Activated T-helper 1 cell treated with anti-CD3 and anti-CD28 coated beads, Interleukin-12 subunit alpha, Interleukin-12 subunit beta, Interleukin-2, Interleukin-4 antibody, amounts not matched to agents 30 ng/mL and 10 ng/mL and 1 ng/mL, durations not matched to agents 14 hours and 24 hours and 36 hours (primary cell): ENCODE measurements around the gene MYLIP. TPM values are rescaled to one million over a fixed set of nuclear protein-coding genes. Genes with fewer than 3 reads are reported as not detected.

ENCODE experiments used
- DNase-seq: peaks from one replicate; pipeline ENCODE4 v3.0.0; 2021; ENCODE audit warnings: low spot score
- H3K27ac Mint-ChIP-seq: one replicate; pipeline ENCODE4 v1.8.0; 2021; ENCODE audit warnings: mild to moderate bottlenecking, mixed read lengths
- H3K27me3 Mint-ChIP-seq: one replicate; pipeline ENCODE4 v1.8.0; 2022; ENCODE audit warnings: mild to moderate bottlenecking, moderate library complexity, mixed read lengths; ENCODE audit not compliant: insufficient read depth
- H3K36me3 Mint-ChIP-seq: one replicate; pipeline ENCODE4 v1.8.0; 2021; ENCODE audit warnings: low read depth, mixed read lengths
- H3K4me1 Mint-ChIP-seq: one replicate; pipeline ENCODE4 v1.8.0; 2021; ENCODE audit warnings: low read depth, mixed read lengths
- H3K4me3 Mint-ChIP-seq: one replicate; pipeline ENCODE4 v1.8.0; 2021; ENCODE audit warnings: mild to moderate bottlenecking, moderate library complexity, mixed read lengths
- H3K9me3 Mint-ChIP-seq: one replicate; pipeline ENCODE4 v1.8.0; 2021; ENCODE audit warnings: mixed read lengths
- intact Hi-C: fragments of 100-400 bp; cut with micrococcal nuclease; formaldehyde crosslinking; loops from one replicate; pipeline ENCODE4 v1.15.1; 2024
- total RNA-seq: library from RNA; stranded (reverse); gene quantifications from 2 replicates; pipeline ENCODE4 v1.2.3, GENCODE V29; 2022

MYLIP gene
- total RNA-seq, 1 donor from 2014 or later: 20.7 TPM

GRCh38 chr6:16154904-16155303 lies 26.0 kb downstream of the MYLIP start:
- no peak overlapping the region for H3K4me3 Mint-ChIP-seq
- H3K27ac Mint-ChIP-seq: no peak overlapping the region
- intact Hi-C loops: no loop called here
- no peaks in the 10 kb centered on the region for H3K4me1 Mint-ChIP-seq
- H3K36me3 Mint-ChIP-seq: peaks cover 44% of the 10 kb centered on the region
- H3K9me3 Mint-ChIP-seq: peaks cover 14% of the 10 kb centered on the region
- DNase-seq: no peak
- no peaks in the 10 kb centered on the region for H3K27me3 Mint-ChIP-seq

GRCh38 chr6:16157492-16157891 lies 28.6 kb downstream of the MYLIP start:
- DNase-seq: no peak
- H3K27me3 Mint-ChIP-seq: no peaks in the 10 kb centered on the region
- H3K4me1 Mint-ChIP-seq: peaks cover 8% of the 10 kb centered on the region
- H3K9me3 Mint-ChIP-seq: peaks cover 14% of the 10 kb centered on the region
- H3K27ac Mint-ChIP-seq: no peak overlapping the region
- peaks cover 27% of the 10 kb centered on the region for H3K36me3 Mint-ChIP-seq
- intact Hi-C loops: no loop called here
- H3K4me3 Mint-ChIP-seq: no peak overlapping the region

GRCh38 chr6:16157909-16158308 lies 29.0 kb downstream of the MYLIP start:
- H3K4me1 Mint-ChIP-seq: peaks cover 10% of the 10 kb centered on the region
- peaks cover 25% of the 10 kb centered on the region for H3K36me3 Mint-ChIP-seq
- peaks cover 14% of the 10 kb centered on the region for H3K9me3 Mint-ChIP-seq
- no peak for DNase-seq
- no peak overlapping the region for H3K27ac Mint-ChIP-seq
- no peak overlapping the region for H3K4me3 Mint-ChIP-seq
- H3K27me3 Mint-ChIP-seq: no peaks in the 10 kb centered on the region
- intact Hi-C loops: no loop called here

GRCh38 chr6:16158943-16159557 lies 30.2 kb downstream of the MYLIP start:
- Mint-ChIP-seq H3K4me1 (peaks cover 21% of the 10 kb centered on the region), H3K27me3 (no peaks in the 10 kb centered on the region), H3K4me3 (no peak overlapping the region), H3K36me3 (peaks cover 23% of the 10 kb centered on the region), H3K9me3 (peaks cover 14% of the 10 kb centered on the region), H3K27ac (no peak overlapping the region)
- no peak for DNase-seq
- intact Hi-C loops: no loop called here

GRCh38 chr6:16160794-16161193 lies 31.9 kb downstream of the MYLIP start:
- Mint-ChIP-seq H3K27me3 (no peaks in the 10 kb centered on the region), H3K36me3 (peaks cover 8% of the 10 kb centered on the region), H3K4me3 (no peak overlapping the region), H3K4me1 (peaks cover 22% of the 10 kb centered on the region), H3K9me3 (peaks cover 7% of the 10 kb centered on the region), H3K27ac (no peak overlapping the region)
- intact Hi-C loops: no loop called here
- DNase-seq: no peak

- H3K27ac Mint-ChIP-seq: no peak overlapping the region
- no peak overlapping the region for H3K4me3 Mint-ChIP-seq
- peaks cover 3% of the 10 kb centered on the region for H3K9me3 Mint-ChIP-seq
- peaks cover 5% of the 10 kb centered on the region for H3K27me3 Mint-ChIP-seq
- intact Hi-C loops: no loop called here
- peaks cover 4% of the 10 kb centered on the region for H3K36me3 Mint-ChIP-seq
- peaks cover 22% of the 10 kb centered on the region for H3K4me1 Mint-ChIP-seq
- DNase-seq: no peak
These were observed 33.1 kb downstream of the MYLIP start for GRCh38 chr6:16162003-16162402.

GRCh38 chr6:16163066-16163465 lies 34.2 kb downstream of the MYLIP start:
- H3K9me3 Mint-ChIP-seq: no peaks in the 10 kb centered on the region
- no peak overlapping the region for H3K27ac Mint-ChIP-seq
- H3K36me3 Mint-ChIP-seq: no peaks in the 10 kb centered on the region
- intact Hi-C loops: no loop called here
- peaks cover 8% of the 10 kb centered on the region for H3K27me3 Mint-ChIP-seq
- no peak for DNase-seq
- no peak overlapping the region for H3K4me3 Mint-ChIP-seq
- H3K4me1 Mint-ChIP-seq: peaks cover 25% of the 10 kb centered on the region

GRCh38 chr6:16163535-16164300 lies 34.8 kb downstream of the MYLIP start:
- no peaks in the 10 kb centered on the region for H3K36me3 Mint-ChIP-seq
- H3K27me3 Mint-ChIP-seq: peaks cover 10% of the 10 kb centered on the region
- H3K4me1 Mint-ChIP-seq: peaks cover 31% of the 10 kb centered on the region
- intact Hi-C loops: no loop called here
- no peak overlapping the region for H3K4me3 Mint-ChIP-seq
- no peaks in the 10 kb centered on the region for H3K9me3 Mint-ChIP-seq
- H3K27ac Mint-ChIP-seq: no peak overlapping the region
- no peak for DNase-seq

- no peak overlapping the region for H3K27ac Mint-ChIP-seq
- H3K4me3 Mint-ChIP-seq: no peak overlapping the region
- no peak for DNase-seq
- H3K27me3 Mint-ChIP-seq: peaks cover 11% of the 10 kb centered on the region
- intact Hi-C loops: no loop called here
- peaks cover 34% of the 10 kb centered on the region for H3K4me1 Mint-ChIP-seq
- no peaks in the 10 kb centered on the region for H3K9me3 Mint-ChIP-seq
- no peaks in the 10 kb centered on the region for H3K36me3 Mint-ChIP-seq
These were observed 36.8 kb downstream of the MYLIP start for GRCh38 chr6:16165641-16166040.

GRCh38 chr6:16166871-16167608 lies 38.2 kb downstream of the MYLIP start:
- no peak overlapping the region for H3K4me3 Mint-ChIP-seq
- peaks cover 12% of the 10 kb centered on the region for H3K27me3 Mint-ChIP-seq
- no peak for DNase-seq
- peaks cover 2% of the 10 kb centered on the region for H3K36me3 Mint-ChIP-seq
- H3K27ac Mint-ChIP-seq: no peak overlapping the region
- peaks cover 42% of the 10 kb centered on the region for H3K4me1 Mint-ChIP-seq
- intact Hi-C loops: no loop called here
- no peaks in the 10 kb centered on the region for H3K9me3 Mint-ChIP-seq

GRCh38 chr6:16168121-16168520 lies 39.2 kb downstream of the MYLIP start:
- Mint-ChIP-seq H3K4me1 (peaks cover 34% of the 10 kb centered on the region), H3K4me3 (no peak overlapping the region)
- intact Hi-C loops: loop anchor here (2.0 kb wide), 2 partner anchors 15 to 37 kb away; no protein-coding TSS in a partner anchor

GRCh38 chr6:16168858-16169257 lies 40.0 kb downstream of the MYLIP start:
- no peak for DNase-seq
- peaks cover 27% of the 10 kb centered on the region for H3K4me1 Mint-ChIP-seq
- H3K36me3 Mint-ChIP-seq: peaks cover 2% of the 10 kb centered on the region
- H3K27me3 Mint-ChIP-seq: peaks cover 12% of the 10 kb centered on the region
- H3K27ac Mint-ChIP-seq: no peak overlapping the region
- H3K9me3 Mint-ChIP-seq: no peaks in the 10 kb centered on the region
- no peak overlapping the region for H3K4me3 Mint-ChIP-seq
- intact Hi-C loops: loop anchor here (2.0 kb wide), 2 partner anchors 14 to 38 kb away; no protein-coding TSS in a partner anchor

More at GRCh38 chr6:16168121-16168520, 39.2 kb downstream of the MYLIP start:
- Mint-ChIP-seq H3K36me3 (peaks cover 2% of the 10 kb centered on the region), H3K9me3 (no peaks in the 10 kb centered on the region), H3K27ac (no peak overlapping the region), H3K27me3 (peaks cover 12% of the 10 kb centered on the region)
- DNase-seq: no peak

GRCh38 chr6:16171400-16171799 lies 42.5 kb downstream of the MYLIP start:
- Mint-ChIP-seq H3K36me3 (peaks cover 2% of the 10 kb centered on the region), H3K9me3 (peaks cover 4% of the 10 kb centered on the region), H3K27me3 (peaks cover 10% of the 10 kb centered on the region), H3K4me1 (peaks cover 24% of the 10 kb centered on the region), H3K4me3 (no peak overlapping the region), H3K27ac (no peak overlapping the region)
- intact Hi-C loops: no loop called here
- DNase-seq: no peak
